Adrenal gland (tissue), 5 donors: ENCODE measurements around the gene BTBD19.

Experiments
- POLR2A ChIP-seq, 2 donors: fragments of 450-650 bp; IDR thresholded peaks; one replicate each; pipeline ENCODE4 v1.6.1; 2017; ENCODE audit warnings: antibody characterized with exemption in 2 of 2, mild to moderate bottlenecking in 2 of 2, moderate library complexity in 1 of 2
- TF ChIP-seq, protein P1 (sequence below), 6 experiments: fragments of 450-650 bp in 4 of 6; fragments of 200-600 bp in 2 of 6; sonication (generic) in 1 of 6; IDR thresholded peaks; 1 replicate in 5 of 6; 2 replicates in 1 of 6; pipeline versions ENCODE4 v1.5.1 to v1.8.0; 2016 to 2021; ENCODE audit warnings: antibody characterized with exemption in 6 of 6, mild to moderate bottlenecking in 2 of 6, moderate library complexity in 1 of 6
- donor health status: DM: no; HTN: no; CAD: no.

GRCh38 chr1:44819608-44820327 is 11.4 kb downstream of the BTBD19 start:
- TF ChIP-seq, protein P1, sequence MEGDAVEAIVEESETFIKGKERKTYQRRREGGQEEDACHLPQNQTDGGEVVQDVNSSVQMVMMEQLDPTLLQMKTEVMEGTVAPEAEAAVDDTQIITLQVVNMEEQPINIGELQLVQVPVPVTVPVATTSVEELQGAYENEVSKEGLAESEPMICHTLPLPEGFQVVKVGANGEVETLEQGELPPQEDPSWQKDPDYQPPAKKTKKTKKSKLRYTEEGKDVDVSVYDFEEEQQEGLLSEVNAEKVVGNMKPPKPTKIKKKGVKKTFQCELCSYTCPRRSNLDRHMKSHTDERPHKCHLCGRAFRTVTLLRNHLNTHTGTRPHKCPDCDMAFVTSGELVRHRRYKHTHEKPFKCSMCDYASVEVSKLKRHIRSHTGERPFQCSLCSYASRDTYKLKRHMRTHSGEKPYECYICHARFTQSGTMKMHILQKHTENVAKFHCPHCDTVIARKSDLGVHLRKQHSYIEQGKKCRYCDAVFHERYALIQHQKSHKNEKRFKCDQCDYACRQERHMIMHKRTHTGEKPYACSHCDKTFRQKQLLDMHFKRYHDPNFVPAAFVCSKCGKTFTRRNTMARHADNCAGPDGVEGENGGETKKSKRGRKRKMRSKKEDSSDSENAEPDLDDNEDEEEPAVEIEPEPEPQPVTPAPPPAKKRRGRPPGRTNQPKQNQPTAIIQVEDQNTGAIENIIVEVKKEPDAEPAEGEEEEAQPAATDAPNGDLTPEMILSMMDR (IDR thresholded peaks at IDR 0.05), result peak in 1 of 6 experiments; percentile 5
- TF ChIP-seq POLR2A (IDR thresholded peaks at IDR 0.05), result peak; percentile 92 to 98
